ENCODE measurements around the gene POLE. TPM values are rescaled to one million over a fixed set of nuclear protein-coding genes. Genes with fewer than 3 reads are reported as not detected.
"Not testable (repeated sequence)": the region's sequence is repeated elsewhere in the genome, so short reads cannot be mapped to it uniquely, and the experiment has no call there.

Gene POLE
- total RNA-seq, 4 donors from 2014 or later: 7.2 to 63.8 (median 23.3) TPM

DNA sequence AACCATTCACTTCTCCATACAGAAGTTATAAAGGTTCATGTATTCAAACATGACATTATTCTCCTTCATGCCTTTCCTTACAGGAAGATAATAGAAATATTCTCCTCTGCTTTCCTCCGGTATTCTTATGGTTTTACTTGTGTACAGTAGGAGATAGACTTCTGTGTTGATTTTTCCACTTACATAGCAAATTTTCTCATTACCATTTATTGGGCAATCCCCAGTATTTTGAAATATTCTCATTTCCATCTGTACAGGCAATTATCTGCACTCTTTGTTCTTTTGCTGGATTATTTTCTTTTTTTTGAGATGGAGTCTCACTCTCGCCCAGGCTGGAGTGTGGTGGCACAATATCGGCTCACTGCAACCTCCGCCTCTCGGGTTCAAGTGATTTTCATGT lies 11.2 kb upstream of the POLE start:
- TF ChIP-seq EP300 (IDR thresholded peaks at IDR 0.05): no peak
- TF ChIP-seq POLR2A (IDR thresholded peaks at IDR 0.05): no peak
- no peak for TF ChIP-seq POLR2AphosphoS5 (IDR thresholded peaks at IDR 0.05)
- TF ChIP-seq CTCF (IDR thresholded peaks at IDR 0.05): no peak
- no peaks in the 10 kb centered on the region for H3K9me3 ChIP-seq

GRCh38 chr12:132695431-132695830 lies 8.3 kb upstream of the POLE start:
- TF ChIP-seq POLR2AphosphoS5 (IDR thresholded peaks at IDR 0.05) (no peak), CTCF (IDR thresholded peaks at IDR 0.05) (no peak), POLR2A (IDR thresholded peaks at IDR 0.05) (no peak), EP300 (IDR thresholded peaks at IDR 0.05) (no peak)
- no peaks in the 10 kb centered on the region for H3K27me3 ChIP-seq
- no peak overlapping the region for H3K4me3 ChIP-seq
- H3K36me3 ChIP-seq: peaks cover 0 to 67% of the 10 kb centered on the region in 2 donors
- no peaks in the 10 kb centered on the region for H3K9me3 ChIP-seq
- no peaks in the 10 kb centered on the region for H3K4me1 ChIP-seq
- no peak overlapping the region for H3K27ac ChIP-seq
- WGBS, 2 donors (ENCODE audit: low coverage in 1 of 2): 81 to 90% methylated on average over 8 to 9 of the region's 12 CpGs
- no peak for ATAC-seq

More for the DNA sequence above, 11.2 kb upstream of the POLE start:
- Histone ChIP-seq H3K27me3 (no peaks in the 10 kb centered on the region), H3K4me3 (no peak overlapping the region), H3K27ac (no peak overlapping the region), H3K36me3 (peaks cover 0 to 81% of the 10 kb centered on the region in 2 donors), H3K4me1 (no peaks in the 10 kb centered on the region)
- 80 to 96% methylated on average over 1 to 5 of the region's 5 CpGs for WGBS, 2 donors (ENCODE audit: low coverage in 1 of 2)
- no peak for ATAC-seq

DNA sequence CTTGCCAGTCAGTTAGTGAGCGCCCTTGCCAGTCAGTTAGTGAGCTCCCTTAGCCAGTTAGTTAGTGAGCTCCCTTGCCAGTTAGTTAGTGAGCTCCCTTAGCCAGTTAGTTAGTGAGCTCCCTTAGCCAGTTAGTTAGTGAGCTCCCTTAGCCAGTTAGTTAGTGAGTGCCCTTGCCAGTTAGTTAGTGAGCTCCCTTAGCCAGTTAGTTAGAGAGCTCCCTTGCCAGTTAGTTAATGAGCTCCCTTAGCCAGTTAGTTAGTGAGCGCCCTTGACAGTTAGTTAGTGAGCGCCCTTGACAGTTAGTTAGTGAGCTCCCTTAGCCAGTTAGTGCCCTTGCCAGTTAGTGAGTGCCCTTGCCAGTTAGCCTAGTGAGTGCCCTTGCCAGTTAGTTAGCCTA lies 7.7 kb upstream of the POLE start:
- not testable (repeated sequence) for H3K4me1 ChIP-seq, H3K27ac ChIP-seq, H3K27me3 ChIP-seq, H3K4me3 ChIP-seq, H3K9me3 ChIP-seq, ATAC-seq
- H3K36me3 ChIP-seq: peaks cover 0 to 65% of the 10 kb centered on the region in 2 donors
- 100% methylated on average over 1 to 2 of the region's 3 CpGs for WGBS, 2 donors (ENCODE audit: low coverage in 1 of 2)

DNA sequence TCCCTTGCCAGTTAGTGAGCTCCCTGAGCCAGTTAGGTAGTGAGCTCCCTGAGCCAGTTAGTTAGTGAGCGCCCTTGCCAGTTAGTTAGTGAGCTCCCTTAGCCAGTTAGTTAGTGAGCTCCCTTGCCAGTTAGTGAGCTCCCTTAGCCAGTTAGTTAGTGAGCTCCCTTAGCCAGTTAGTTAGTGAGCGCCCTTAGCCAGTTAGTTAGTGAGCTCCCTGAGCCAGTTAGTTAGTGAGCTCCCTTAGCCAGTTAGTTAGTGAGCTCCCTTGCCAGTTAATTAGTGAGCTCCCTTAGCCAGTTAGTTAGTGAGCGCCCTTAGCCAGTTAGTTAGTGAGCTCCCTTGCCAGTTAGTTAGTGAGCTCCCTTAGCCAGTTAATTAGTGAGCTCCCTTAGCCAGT lies 4.9 kb upstream of the POLE start:
- not testable (repeated sequence) for ATAC-seq, H3K27me3 ChIP-seq, H3K9me3 ChIP-seq, H3K4me3 ChIP-seq, H3K27ac ChIP-seq, H3K4me1 ChIP-seq
- H3K36me3 ChIP-seq: peaks cover 0 to 37% of the 10 kb centered on the region in 2 donors
- 100% methylated on average over 2 of the region's 3 CpGs; no CpG with 5 or more reads in 1 of the 2 donors for WGBS, 2 donors (ENCODE audit: low coverage in 1 of 2)

- ATAC-seq: no peak
- no peaks in the 10 kb centered on the region for H3K9me3 ChIP-seq
- peaks cover 0 to 19% of the 10 kb centered on the region in 2 donors for H3K36me3 ChIP-seq
- H3K27me3 ChIP-seq: no peaks in the 10 kb centered on the region
- no peak overlapping the region for H3K27ac ChIP-seq
- no peak overlapping the region for H3K4me3 ChIP-seq
- WGBS, 2 donors (ENCODE audit: low coverage in 1 of 2): 88% methylated on average over 3 to 8 of the region's 9 CpGs
- peaks cover 0 to 24% (median 8%) of the 10 kb centered on the region in 3 donors for H3K4me1 ChIP-seq
- no peak for TF ChIP-seq CTCF (IDR thresholded peaks at IDR 0.05)
- no peak for TF ChIP-seq EP300 (IDR thresholded peaks at IDR 0.05)
- no peak for TF ChIP-seq POLR2AphosphoS5 (IDR thresholded peaks at IDR 0.05)
- TF ChIP-seq POLR2A (IDR thresholded peaks at IDR 0.05): no peak
These were observed 3.0 kb upstream of the POLE start for GRCh38 chr12:132690112-132690511.

DNA sequence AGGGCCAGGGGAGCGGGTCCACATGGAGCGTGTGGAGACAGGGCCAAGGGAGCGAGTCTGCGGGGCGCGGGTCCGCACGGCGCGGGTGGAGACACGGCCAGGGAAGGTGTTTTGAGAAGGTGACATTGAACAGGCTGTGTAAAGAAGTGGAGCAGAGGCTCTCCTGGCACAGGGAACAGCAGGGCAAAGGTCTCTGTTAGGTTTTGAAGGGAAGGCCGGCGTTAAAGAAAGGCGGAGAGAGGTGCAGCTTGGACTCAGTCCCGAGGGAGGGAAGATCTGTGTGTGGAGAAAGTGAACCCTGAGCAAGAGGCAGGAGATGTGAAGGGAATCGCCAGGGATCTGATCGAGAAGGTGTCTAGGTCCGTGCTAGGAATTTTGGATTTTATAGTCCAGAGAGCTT lies 2.1 kb upstream of the POLE start:
- TF ChIP-seq CTCF (IDR thresholded peaks at IDR 0.05): no peak
- TF ChIP-seq EP300 (IDR thresholded peaks at IDR 0.05): no peak
- 80 to 88% methylated on average over 7 to 9 of the region's 18 CpGs for WGBS, 2 donors (ENCODE audit: low coverage in 1 of 2)
- no peak for ATAC-seq
- H3K4me1 ChIP-seq: peaks cover 0 to 27% (median 8%) of the 10 kb centered on the region in 3 donors
- H3K4me3 ChIP-seq: no peak overlapping the region
- no peak overlapping the region for H3K27ac ChIP-seq
- no peaks in the 10 kb centered on the region for H3K9me3 ChIP-seq
- peaks cover 0 to 19% of the 10 kb centered on the region in 2 donors for H3K36me3 ChIP-seq
- no peaks in the 10 kb centered on the region for H3K27me3 ChIP-seq

All from gastroesophageal sphincter (tissue), 4 donors.